Upper lobe of right lung (tissue), 1 donor: ENCODE data around the gene ANAPC10. TPM values are rescaled to one million over a fixed set of nuclear protein-coding genes. Genes with fewer than 3 reads are reported as not detected.
"Not testable (repeated sequence)": the region's sequence is repeated elsewhere in the genome, so short reads cannot be mapped to it uniquely, and the experiment has no call there.

Experiments
- ATAC-seq: fragments of 200-7000 bp; cut with Tn5 transposase; one replicate; pipeline ENCODE4 v1.9.1; 2020; ENCODE audit warnings: mild to moderate bottlenecking, moderate library complexity
- DNase-seq: peaks from one replicate; pipeline ENCODE4 v3.0.0-alpha.2; 2020
- H3K27ac ChIP-seq: fragments of 200-600 bp; one replicate; pipeline ENCODE4 v1.8.0; 2022
- H3K27me3 ChIP-seq: fragments of 200-600 bp; one replicate; pipeline ENCODE4 v1.8.0; 2022; ENCODE audit warnings: mild to moderate bottlenecking
- H3K36me3 ChIP-seq: fragments of 200-600 bp; one replicate; pipeline ENCODE4 v1.8.0; 2022
- H3K4me1 ChIP-seq: fragments of 200-600 bp; one replicate; pipeline ENCODE4 v1.8.0; 2022
- H3K4me3 ChIP-seq: fragments of 200-600 bp; one replicate; pipeline ENCODE4 v1.8.0; 2022; ENCODE audit warnings: mild to moderate bottlenecking
- H3K9me3 ChIP-seq: fragments of 200-600 bp; one replicate; pipeline ENCODE4 v1.8.0; 2022
- CTCF ChIP-seq: fragments of 200-600 bp; IDR thresholded peaks from one replicate; pipeline ENCODE4 v1.8.0; 2022; ENCODE audit warnings: antibody characterized with exemption
- intact Hi-C: fragments of 100-400 bp; cut with DNase I; formaldehyde crosslinking; loops from one replicate; pipeline ENCODE4 v1.11.0; 2022
- total RNA-seq: library from RNA; stranded (reverse); fragmentation: NEBNext Ultra II Directional; extraction: Animal tissue kit (Norgen Biotek cat#: 25700); gene quantifications from one replicate; pipeline ENCODE4 v1.2.1, GENCODE V29; 2021
- donor health status: DM: no; HTN: yes; CAD: no; lungs with severe emphysema.

ANAPC10 gene
- total RNA-seq, 1 donor from 2014 or later = 17.5 TPM

DNA sequence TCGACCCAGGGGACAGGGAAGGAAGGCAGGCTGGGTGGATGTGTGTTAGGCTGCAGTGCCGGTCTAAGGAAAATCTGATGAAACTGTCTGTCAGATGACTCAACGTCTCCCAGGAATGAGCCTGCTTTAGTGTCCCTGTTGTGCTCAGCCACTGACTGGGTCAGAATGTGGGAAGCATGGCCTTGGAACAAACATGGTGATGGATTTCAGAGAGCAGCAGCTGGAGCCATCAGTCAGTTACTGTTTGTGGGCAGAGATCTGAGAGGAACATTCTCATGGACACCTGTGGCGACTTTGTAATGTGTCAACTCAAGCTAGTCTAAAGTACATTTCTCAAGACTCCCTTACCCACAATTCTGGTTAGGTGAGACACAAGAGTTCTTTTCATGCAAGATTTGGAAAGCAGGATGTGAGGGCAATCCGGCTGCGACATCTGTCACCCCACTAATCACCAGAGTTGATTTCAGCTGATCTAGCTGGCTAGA lies 63.2 kb downstream of the ANAPC10 start:
- no peak for TF ChIP-seq CTCF
- intact Hi-C loops = no loop called here
- Histone ChIP-seq H3K9me3 (no peaks in the 10 kb centered on the region), H3K27ac (no peak overlapping the region), H3K36me3 (peaks cover 7% of the 10 kb centered on the region), H3K4me3 (no peak overlapping the region), H3K27me3 (no peaks in the 10 kb centered on the region), H3K4me1 (no peaks in the 10 kb centered on the region)
- no peak for ATAC-seq
- no peak for DNase-seq

- ATAC-seq = no peak
- Histone ChIP-seq H3K36me3 (no peaks in the 10 kb centered on the region), H3K4me1 (no peaks in the 10 kb centered on the region), H3K4me3 (no peak overlapping the region), H3K27me3 (no peaks in the 10 kb centered on the region), H3K9me3 (peaks cover 17% of the 10 kb centered on the region), H3K27ac (no peak overlapping the region)
- intact Hi-C loops = no loop called here
- no peak for TF ChIP-seq CTCF
- no peak for DNase-seq
Observed at GRCh38 chr4:145019346-145019745, 78.7 kb downstream of the ANAPC10 start.

- ATAC-seq (no peak), DNase-seq (no peak)
- Histone ChIP-seq H3K9me3 (no peaks in the 10 kb centered on the region), H3K36me3 (no peaks in the 10 kb centered on the region), H3K4me3 (no peak overlapping the region), H3K27ac (no peak overlapping the region), H3K4me1 (no peaks in the 10 kb centered on the region), H3K27me3 (no peaks in the 10 kb centered on the region)
- TF ChIP-seq CTCF = no peak
- intact Hi-C loops = no loop called here
Observed at GRCh38 chr4:145014365-145014764, 83.6 kb downstream of the ANAPC10 start.

DNA sequence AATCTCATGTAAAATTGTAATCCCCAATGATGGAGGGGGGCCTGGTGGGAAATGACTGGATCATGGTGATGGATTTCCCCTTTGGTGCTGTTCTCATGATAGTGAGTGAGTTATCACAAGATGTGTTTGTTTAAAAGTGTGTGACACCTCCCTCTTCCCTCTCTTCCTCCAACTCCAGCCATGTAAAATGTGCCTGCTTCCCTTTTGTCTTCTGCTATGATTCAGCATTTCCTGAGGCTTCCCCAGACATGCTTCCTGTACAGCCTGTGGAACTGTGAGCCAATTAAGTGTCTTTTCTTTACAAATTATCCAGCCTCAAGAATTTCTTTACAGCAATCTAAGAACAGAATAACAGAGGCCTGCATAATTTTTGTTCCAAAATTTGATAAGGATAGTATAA lies 85.2 kb downstream of the ANAPC10 start:
- H3K4me1 ChIP-seq = no peaks in the 10 kb centered on the region
- no peak overlapping the region for H3K4me3 ChIP-seq
- TF ChIP-seq CTCF = no peak
- no peak overlapping the region for H3K27ac ChIP-seq
- intact Hi-C loops = no loop called here
- no peak for DNase-seq
- H3K36me3 ChIP-seq = no peaks in the 10 kb centered on the region
- no peaks in the 10 kb centered on the region for H3K27me3 ChIP-seq
- no peaks in the 10 kb centered on the region for H3K9me3 ChIP-seq
- ATAC-seq = peak; percentile 74

- no peaks in the 10 kb centered on the region for H3K36me3 ChIP-seq
- H3K4me3 ChIP-seq = no peak overlapping the region
- no peak overlapping the region for H3K27ac ChIP-seq
- H3K9me3 ChIP-seq = no peaks in the 10 kb centered on the region
- no peaks in the 10 kb centered on the region for H3K4me1 ChIP-seq
- ATAC-seq = peak; percentile 41
- TF ChIP-seq CTCF = no peak
- intact Hi-C loops = no loop called here
- no peaks in the 10 kb centered on the region for H3K27me3 ChIP-seq
- DNase-seq = no peak
Observed at GRCh38 chr4:145011636-145012035, 86.4 kb downstream of the ANAPC10 start.

GRCh38 chr4:145010315-145010714 lies 87.7 kb downstream of the ANAPC10 start:
- H3K36me3 ChIP-seq, H3K27me3 ChIP-seq, intact Hi-C loops, H3K27ac ChIP-seq, ATAC-seq, H3K4me3 ChIP-seq, DNase-seq, H3K9me3 ChIP-seq, H3K4me1 ChIP-seq: not testable (repeated sequence)
